HG02943 (cell line): Measurements from ENCODE around the gene NRL.

ENCODE experiments used
- ATAC-seq: cut with Tn5 transposase; IDR thresholded peaks from one replicate; pipeline ENCODE4 v1.9.1; 2021; ENCODE audit warnings: mild to moderate bottlenecking, low read depth, moderate library complexity; ENCODE audit not compliant: unreplicated experiment

The NRL gene

DNA sequence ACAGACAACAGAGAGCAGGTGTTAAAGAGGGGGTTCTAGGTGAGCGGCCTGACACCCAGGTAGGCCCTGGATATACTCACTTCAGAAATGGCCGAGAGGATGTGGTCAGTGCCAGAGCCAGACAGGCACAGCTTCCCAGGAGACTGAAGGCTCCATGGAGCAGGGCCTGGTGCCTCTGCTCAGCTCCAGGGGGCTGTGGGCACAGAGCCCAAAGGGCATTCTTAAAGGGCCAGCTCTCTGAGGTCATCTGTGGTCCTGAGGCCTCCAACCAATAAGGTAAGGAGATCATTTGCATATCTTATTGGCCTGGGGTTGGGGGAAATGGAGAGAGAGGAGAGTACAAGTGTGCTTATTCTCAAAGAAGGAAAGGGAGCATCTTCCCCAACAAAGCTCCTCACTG, 30.3 kb downstream of the NRL start:
- ATAC-seq, result no peak

DNA sequence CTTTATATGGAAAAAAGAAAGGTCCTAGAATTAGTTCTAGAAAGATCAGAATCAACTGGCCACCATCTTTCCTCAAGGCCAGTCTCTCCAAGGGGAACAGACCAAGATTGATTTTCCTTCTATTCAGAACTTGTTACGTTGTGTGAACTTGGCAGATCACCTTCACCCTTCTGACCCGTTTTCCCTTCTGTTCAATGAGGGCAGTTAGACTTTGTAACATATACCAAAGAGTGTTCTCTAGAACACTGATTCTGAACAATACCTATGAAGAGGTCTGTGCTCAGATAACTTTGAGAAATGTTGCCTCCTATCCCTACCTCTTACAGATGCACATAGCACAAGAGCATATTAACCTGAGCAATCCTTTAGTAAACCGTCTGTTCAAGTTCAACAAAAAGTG, 31.3 kb downstream of the NRL start:
- ATAC-seq, result no peak

- ATAC-seq, result no peak
Measured at GRCh38 chr14:24082411-24083080, 32.2 kb downstream of the NRL start.

DNA sequence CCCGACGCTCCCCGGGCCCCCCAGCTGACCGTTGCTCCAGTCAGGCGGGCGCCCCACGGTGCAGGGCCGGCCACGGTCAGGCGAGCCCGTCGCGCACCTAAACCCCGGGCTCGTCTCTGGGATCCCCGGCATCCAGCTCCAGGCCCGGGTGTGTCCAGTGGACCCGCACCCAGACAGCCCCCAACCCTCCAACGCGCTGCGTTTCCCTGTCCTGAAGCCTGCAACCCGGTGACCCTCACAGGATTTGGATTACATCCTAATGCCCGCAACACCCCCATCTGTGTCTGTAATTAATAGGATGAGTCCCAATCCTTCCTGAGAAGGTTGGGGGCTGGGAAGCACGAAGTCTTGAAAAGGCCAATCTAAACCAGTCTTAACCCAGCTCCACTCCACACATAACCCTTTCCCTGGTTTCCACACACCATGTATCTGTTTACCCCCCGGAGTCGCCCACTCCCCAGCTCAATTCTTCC, 33.0 kb downstream of the NRL start:
- no peak for ATAC-seq

GRCh38 chr14:24080888-24081738, 33.6 kb downstream of the NRL start:
- peak; percentile 87 for ATAC-seq

DNA sequence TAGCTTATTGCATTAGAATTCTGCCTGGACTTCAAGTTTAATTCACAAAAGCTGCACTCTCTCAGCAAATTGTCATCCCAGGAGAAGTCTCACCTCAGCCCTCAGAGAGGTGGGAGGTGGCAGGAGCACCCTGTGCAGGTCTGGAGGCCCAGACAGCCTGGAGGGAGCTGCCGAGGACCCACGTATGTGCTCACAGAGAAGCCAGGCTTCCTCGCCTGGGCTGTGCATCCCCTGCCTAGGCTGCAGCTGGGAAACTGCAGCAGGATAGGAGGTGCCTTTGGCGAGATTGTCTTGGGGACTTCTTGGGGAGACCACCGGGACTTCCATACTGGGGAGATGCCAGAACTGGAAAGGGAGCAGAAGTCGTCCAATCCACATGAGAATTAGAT, 34.6 kb downstream of the NRL start:
- no peak for ATAC-seq

DNA sequence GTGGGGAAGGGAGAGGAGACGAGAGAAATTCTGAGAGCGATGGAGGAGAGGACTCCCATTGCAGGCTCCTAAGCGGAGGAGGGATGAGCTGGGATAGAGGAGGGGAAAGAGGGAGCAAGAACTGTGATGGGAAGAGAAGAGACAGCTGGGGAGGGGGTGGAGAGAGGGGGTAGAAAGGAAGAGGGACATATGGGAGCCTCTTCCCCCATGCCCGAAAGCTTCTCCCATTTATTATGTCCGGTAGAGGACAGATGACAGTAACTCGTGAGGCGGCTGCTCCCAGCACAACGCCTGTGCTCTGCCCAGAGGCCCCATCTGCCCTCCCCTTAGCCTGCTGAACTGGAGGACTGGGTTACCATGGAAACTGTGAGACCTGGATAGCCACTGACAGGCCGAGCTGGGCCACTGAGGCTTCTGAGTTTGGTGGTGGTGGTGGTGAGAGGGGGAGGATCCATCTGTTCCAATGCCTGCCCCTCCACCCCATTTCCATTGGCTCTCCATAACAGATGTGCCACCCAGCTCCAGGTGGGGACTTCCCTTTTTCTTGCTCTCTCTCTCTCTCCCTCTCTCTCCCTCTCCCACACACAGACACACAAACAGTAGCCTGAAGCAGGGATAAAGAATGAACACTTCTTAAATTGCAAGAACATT, 35.1 kb downstream of the NRL start:
- ATAC-seq, result no peak

- no peak for ATAC-seq
Measured at GRCh38 chr14:24078146-24078545, 36.6 kb downstream of the NRL start.

GRCh38 chr14:24077086-24077485, 37.7 kb downstream of the NRL start:
- no peak for ATAC-seq

GRCh38 chr14:24076302-24076601, 38.5 kb downstream of the NRL start:
- no peak for ATAC-seq

GRCh38 chr14:24075485-24076301, 39.1 kb downstream of the NRL start:
- ATAC-seq, result no peak

- ATAC-seq, result no peak
Measured at GRCh38 chr14:24074625-24075484, 39.9 kb downstream of the NRL start.

- no peak for ATAC-seq
Measured at GRCh38 chr14:24072881-24073877, 41.6 kb downstream of the NRL start.

- no peak for ATAC-seq
Measured at GRCh38 chr14:24072436-24072835, 42.3 kb downstream of the NRL start.

DNA sequence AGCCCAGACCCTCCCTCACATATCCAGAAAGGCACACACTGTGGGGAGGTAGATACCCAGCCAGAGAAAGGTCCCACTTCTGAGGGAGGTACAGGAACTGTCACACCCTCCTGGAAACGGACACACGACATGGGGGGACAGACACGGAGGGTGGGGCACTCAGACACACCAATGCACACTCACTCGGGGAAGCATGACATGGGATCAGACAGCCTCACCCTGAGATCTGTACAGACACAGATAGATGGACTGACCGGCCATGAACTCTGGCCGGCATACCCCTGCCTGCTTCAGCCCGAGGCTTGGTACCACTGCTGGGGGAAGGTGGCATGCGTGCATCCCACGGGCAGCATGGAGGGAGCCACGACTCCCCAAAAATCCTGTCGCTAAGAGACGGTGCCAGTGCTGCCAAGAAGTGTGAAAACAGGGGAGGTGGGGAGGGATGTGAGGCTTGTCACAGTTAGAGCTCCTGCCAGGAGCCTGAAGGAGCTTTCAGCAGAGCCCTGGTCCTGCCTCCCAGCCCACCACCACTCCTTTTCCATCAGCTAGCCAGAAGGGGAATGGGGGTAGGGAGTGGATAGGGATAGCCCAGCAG, 42.8 kb downstream of the NRL start:
- no peak for ATAC-seq

GRCh38 chr14:24071144-24071697, 43.5 kb downstream of the NRL start, which contains the start of gene CPNE6:
CPNE6 (plus strand) TSS chr14:24071562; CDS start chr14:24072937, 1,375 bp downstream.
- no peak for ATAC-seq

GRCh38 chr14:24070285-24071143, 44.2 kb downstream of the NRL start:
- no peak for ATAC-seq
